ENCODE measurements around the gene CHEK2.

DNA sequence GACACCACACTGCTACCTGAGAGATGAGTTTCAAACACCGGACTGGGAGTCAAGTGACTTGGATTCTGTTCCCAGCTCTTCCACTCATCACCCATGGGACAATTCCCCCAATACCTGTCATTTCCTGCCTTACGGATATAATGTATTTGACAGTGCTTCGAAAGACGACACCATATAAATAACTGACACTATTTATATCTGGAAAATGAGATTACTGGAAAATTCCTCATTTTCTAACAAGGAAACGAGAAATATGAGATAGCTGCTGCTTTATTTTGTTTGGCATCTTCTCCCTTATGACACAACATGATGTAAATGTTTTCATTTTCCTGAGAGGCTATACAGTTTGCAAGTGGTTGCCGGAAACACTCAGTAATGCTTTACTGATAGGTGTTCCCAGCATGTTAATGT is 8.9 kb upstream of the CHEK2 start:
- TF ChIP-seq CTBP1 (IDR thresholded peaks at IDR 0.05; ENCODE audit: borderline replicate concordance) (no peak), LEF1 (IDR thresholded peaks at IDR 0.05; ENCODE audit: borderline replicate concordance) (no peak), PKNOX1 (IDR thresholded peaks at IDR 0.05) (no peak), NFRKB (IDR thresholded peaks at IDR 0.05) (no peak), TARDBP (IDR thresholded peaks at IDR 0.05) (no peak), HDGF (IDR thresholded peaks at IDR 0.05; ENCODE audit: borderline replicate concordance) (no peak), ARNT (IDR thresholded peaks at IDR 0.05) (no peak)
